HL-60 (cell line): ENCODE measurements around the gene ULK1.
A peak's percentile ranks its signal among the peaks of the same experiment; 100 is the strongest.
"Not testable (repeated sequence)": the region's sequence is repeated elsewhere in the genome, so short reads cannot be mapped to it uniquely, and the experiment has no call there.

Experiments
- DNase-seq, 2 experiments: peaks; one replicate each; pipeline ENCODE4 v3.0.0-alpha.2; 2010 to 2020; ENCODE audit warnings: low read depth in 1 of 2, low spot score in 1 of 2
- H3K27ac ChIP-seq: fragments of 250-450 bp; sonication (Bioruptor Pico); replicated peaks from 2 replicates; pipeline ENCODE4 v1.5.1; 2020; ENCODE audit warnings: mild to moderate bottlenecking, moderate library complexity
- H3K27me3 ChIP-seq: fragments of 250-450 bp; sonication (Bioruptor Pico); 2 replicates; pipeline ENCODE4 v1.5.1; 2021; ENCODE audit warnings: mild to moderate bottlenecking, moderate library complexity; ENCODE audit not compliant: insufficient read depth, poor library complexity, severe bottlenecking
- H3K4me3 ChIP-seq: replicated peaks from 2 replicates; pipeline ENCODE4 v1.5.1; 2011; ENCODE audit warnings: mild to moderate bottlenecking, control low read depth, low read length; ENCODE audit not compliant: insufficient read depth
- GABPA ChIP-seq: IDR thresholded peaks from 2 replicates; pipeline ENCODE4 v1.6.1; 2012; ENCODE audit warnings: low read depth
- POLR2AphosphoS5 ChIP-seq: IDR thresholded peaks from 2 replicates; pipeline ENCODE4 v1.6.1; 2012; ENCODE audit warnings: low read depth
- SPI1 ChIP-seq: IDR thresholded peaks from 2 replicates; pipeline ENCODE4 v1.6.1; 2012; ENCODE audit warnings: low read depth, mild to moderate bottlenecking, borderline replicate concordance
- TF ChIP-seq, protein P1 (sequence below): IDR thresholded peaks from 2 replicates; pipeline ENCODE4 v1.6.1; 2012; ENCODE audit warnings: low read depth; ENCODE audit not compliant: insufficient replicate concordance
- TF ChIP-seq, protein P2 (sequence below): IDR thresholded peaks from one replicate; pipeline ENCODE4 v1.5.1; 2011; ENCODE audit warnings: low read length, control low read depth, inconsistent platforms; ENCODE audit not compliant: insufficient read depth

Gene ULK1

DNA sequence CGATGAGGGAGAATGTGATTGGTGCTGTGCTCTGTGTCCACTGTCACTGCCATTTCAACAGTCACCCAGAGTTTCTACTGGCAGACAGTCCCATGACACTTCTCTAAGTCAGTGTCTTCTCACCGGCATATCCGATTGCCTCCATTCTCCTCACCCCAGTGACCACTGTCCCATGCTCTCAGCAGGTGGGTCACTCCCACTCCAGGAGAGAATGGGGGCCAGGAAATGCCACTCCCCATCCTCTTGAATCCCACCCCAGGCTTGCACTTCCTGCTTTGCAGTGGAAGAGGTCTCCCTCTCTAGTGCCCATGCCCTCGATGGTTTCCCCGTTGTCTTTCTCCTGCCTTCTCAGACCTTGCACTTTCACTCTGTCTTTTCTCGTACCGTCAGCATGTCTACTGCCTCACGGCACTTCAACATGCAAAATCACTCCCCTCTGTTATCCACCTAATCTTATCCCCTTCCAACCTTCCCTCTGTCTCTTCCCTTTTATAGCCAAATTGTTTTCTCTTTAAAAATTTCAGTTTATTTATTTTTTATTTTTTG is 53.1 kb downstream of the ULK1 start:
- DNase-seq: no peak
- H3K27me3 ChIP-seq: no peaks in the 10 kb centered on the region
- no peak overlapping the region for H3K27ac ChIP-seq
- TF ChIP-seq POLR2AphosphoS5 (no peak), SPI1 (no peak)
- TF ChIP-seq, protein P1, sequence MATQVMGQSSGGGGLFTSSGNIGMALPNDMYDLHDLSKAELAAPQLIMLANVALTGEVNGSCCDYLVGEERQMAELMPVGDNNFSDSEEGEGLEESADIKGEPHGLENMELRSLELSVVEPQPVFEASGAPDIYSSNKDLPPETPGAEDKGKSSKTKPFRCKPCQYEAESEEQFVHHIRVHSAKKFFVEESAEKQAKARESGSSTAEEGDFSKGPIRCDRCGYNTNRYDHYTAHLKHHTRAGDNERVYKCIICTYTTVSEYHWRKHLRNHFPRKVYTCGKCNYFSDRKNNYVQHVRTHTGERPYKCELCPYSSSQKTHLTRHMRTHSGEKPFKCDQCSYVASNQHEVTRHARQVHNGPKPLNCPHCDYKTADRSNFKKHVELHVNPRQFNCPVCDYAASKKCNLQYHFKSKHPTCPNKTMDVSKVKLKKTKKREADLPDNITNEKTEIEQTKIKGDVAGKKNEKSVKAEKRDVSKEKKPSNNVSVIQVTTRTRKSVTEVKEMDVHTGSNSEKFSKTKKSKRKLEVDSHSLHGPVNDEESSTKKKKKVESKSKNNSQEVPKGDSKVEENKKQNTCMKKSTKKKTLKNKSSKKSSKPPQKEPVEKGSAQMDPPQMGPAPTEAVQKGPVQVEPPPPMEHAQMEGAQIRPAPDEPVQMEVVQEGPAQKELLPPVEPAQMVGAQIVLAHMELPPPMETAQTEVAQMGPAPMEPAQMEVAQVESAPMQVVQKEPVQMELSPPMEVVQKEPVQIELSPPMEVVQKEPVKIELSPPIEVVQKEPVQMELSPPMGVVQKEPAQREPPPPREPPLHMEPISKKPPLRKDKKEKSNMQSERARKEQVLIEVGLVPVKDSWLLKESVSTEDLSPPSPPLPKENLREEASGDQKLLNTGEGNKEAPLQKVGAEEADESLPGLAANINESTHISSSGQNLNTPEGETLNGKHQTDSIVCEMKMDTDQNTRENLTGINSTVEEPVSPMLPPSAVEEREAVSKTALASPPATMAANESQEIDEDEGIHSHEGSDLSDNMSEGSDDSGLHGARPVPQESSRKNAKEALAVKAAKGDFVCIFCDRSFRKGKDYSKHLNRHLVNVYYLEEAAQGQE: no peak
- TF ChIP-seq, protein P2, sequence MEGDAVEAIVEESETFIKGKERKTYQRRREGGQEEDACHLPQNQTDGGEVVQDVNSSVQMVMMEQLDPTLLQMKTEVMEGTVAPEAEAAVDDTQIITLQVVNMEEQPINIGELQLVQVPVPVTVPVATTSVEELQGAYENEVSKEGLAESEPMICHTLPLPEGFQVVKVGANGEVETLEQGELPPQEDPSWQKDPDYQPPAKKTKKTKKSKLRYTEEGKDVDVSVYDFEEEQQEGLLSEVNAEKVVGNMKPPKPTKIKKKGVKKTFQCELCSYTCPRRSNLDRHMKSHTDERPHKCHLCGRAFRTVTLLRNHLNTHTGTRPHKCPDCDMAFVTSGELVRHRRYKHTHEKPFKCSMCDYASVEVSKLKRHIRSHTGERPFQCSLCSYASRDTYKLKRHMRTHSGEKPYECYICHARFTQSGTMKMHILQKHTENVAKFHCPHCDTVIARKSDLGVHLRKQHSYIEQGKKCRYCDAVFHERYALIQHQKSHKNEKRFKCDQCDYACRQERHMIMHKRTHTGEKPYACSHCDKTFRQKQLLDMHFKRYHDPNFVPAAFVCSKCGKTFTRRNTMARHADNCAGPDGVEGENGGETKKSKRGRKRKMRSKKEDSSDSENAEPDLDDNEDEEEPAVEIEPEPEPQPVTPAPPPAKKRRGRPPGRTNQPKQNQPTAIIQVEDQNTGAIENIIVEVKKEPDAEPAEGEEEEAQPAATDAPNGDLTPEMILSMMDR: no peak
- H3K4me3 ChIP-seq: no peak overlapping the region

DNA sequence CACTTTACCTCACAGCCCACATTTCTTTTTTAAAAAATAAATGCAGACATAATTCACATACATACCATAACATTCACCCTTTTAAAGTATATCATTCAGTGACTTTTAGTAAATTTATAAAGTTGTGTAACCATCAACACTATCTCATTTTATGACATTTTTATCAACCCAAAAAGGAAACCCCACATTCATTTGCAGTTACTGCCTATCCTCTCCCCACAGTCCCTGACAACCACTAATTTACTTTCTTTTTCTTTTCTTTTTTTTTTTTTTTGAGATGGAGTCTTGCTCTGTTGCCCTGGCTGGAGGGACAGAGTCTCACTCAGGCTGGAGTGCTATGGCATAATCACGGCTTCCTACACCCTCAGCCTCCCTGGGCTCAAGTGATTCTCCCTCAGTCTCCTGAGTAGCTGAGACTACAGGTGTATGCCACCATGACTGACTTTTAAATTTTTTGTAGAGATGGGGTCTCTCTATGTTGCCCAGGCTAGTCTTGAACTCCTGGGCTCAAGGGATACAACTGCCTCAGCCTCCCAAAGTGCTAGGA is 53.8 kb downstream of the ULK1 start:
- DNase-seq: no peak
- TF ChIP-seq SPI1: no peak
- TF ChIP-seq POLR2AphosphoS5: no peak
- TF ChIP-seq, protein P2: no peak
- TF ChIP-seq, protein P1: no peak
- TF ChIP-seq GABPA: no peak
- no peaks in the 10 kb centered on the region for H3K27me3 ChIP-seq
- no peak overlapping the region for H3K27ac ChIP-seq
- no peak overlapping the region for H3K4me3 ChIP-seq

DNA sequence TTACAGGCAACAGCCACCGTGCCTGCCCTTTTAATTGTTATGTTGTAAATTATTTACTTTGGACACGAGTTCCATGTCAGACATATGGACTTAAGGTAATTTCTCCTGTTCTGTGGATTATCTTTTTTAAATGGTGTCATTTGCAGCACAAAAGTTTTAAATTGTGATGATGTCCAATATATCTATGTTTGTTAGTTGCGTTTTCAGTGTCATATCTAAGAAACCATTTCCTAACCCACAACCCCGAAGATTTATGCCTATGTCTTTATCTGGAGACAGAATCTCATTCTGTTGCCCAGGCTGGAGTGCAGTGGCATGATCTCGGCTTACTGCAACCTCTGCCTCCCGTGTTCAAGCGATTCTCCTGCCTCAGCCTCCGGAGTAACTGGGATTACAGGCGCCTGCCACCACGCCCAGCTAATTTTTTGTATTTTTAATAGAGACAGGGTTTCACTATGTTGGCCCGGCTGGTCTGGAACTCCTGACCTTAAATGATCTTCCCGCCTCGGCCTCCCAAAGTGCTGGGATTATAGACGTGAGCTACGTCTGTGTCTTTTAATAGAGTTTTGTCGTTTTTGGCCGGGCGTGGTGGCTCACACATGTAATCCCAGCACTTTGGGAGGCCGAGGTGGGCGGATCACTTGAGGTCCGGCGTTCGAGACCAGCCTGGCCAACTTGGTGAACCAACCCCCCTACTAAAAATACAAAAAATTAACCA is 54.5 kb downstream of the ULK1 start:
- Histone ChIP-seq H3K4me3 (peak overlapping the region; percentile 92), H3K27ac (0 out of 2 replicates have a peak overlapping the region, but pooled peaks have one; percentile 11)
- DNase-seq, H3K27me3 ChIP-seq: not testable (repeated sequence)

DNA sequence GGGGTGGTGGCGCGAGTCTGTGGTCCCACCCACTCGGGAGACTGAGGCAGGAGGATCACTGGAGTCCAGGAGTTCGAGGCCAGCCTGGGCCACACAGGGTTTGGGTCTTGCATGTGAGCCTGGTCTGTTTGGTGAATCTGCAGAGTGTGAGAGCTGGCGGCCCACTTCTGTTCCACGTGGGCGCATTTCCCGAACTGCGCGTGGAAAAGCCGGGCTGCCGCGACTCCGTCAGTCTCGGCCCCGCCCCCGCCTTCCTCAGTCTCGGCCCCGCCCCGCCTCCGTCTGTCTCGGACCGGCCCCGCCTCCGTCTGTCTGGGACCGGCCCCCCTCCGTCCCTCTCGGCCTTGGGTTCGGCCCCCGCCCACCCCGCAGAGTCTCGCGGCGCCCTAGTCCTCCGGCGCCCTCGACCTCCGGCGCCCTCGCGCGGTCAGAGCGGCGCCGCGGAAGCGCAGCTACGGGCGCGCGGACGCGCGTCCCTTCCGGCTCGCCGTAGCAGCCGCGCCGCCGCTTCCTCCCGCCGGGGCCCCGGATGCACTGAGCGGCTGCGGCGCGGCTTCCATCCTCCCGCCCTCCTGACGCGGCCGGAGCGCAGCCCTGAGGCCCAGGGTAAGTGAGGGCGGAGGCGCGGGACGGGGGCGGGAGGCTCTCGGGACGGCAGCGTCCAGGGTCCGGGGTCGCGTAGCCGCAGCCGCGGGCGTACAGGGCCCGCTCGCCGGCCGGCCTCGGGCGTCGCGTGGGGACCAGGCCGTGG is 55.2 kb downstream of the ULK1 start, which contains the start of gene EP400:
TSS of gene EP400 (plus strand) at position 512 of the 751 bp plus-strand sequence. CDS start 10,678 bp downstream, outside the sequence.
- TF ChIP-seq SPI1 (peak; percentile 49; the same call in 1 of the 2 replicates), POLR2AphosphoS5 (no peak; the same call in 1 of the 2 replicates), GABPA (no peak)
- TF ChIP-seq, protein P1: no peak

More for the DNA sequence above, 55.2 kb downstream of the ULK1 start, which contains the start of gene EP400:
- DNase-seq: peak; percentile 88 to 92
- peak within 1 kb of the TSS; percentile 92 for H3K4me3 ChIP-seq
- H3K27me3 ChIP-seq: no peaks in the 10 kb centered on the region
- H3K27ac ChIP-seq: peak within 1 kb of the TSS; percentile 65
